Measurements from ENCODE around the gene LILRB4. TPM values are rescaled to one million over a fixed set of nuclear protein-coding genes. Genes with fewer than 3 reads are reported as not detected.
"Not testable (repeated sequence)": the region's sequence is repeated elsewhere in the genome, so short reads cannot be mapped to it uniquely, and the experiment has no call there.

Gene LILRB4
- total RNA-seq, 1 experiment from 2014 or later: not detected

DNA sequence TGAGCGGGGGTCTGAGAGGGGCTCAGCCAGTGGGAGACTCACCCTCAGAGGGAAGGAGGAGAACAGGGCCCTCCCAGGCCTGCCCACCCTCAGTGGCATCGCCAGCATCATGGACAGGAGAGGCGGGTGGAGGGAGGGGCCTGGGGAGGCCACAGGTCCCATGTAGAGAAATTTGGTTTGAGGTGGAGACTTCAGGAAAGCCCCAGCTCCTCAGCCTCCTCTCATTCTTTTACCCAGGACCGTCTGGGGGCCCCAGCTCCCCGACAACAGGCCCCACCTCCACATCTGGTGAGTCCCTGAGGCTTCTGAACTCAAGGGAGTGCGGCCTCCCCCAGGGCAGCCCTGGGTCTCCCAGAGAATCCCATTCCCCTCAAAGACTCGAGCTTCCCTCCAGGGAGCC lies 29.4 kb upstream of the LILRB4 start:
- Mint-ChIP-seq H3K4me1 (no peaks in the 10 kb centered on the region), H3K27me3 (ENCODE audit: low read depth) (peaks cover 3% of the 10 kb centered on the region), H3K27ac (no peak overlapping the region), H3K36me3 (peaks cover 32% of the 10 kb centered on the region), H3K4me3 (no peak overlapping the region), H3K9me3 (peaks cover 37% of the 10 kb centered on the region)
- ATAC-seq (no peak), DNase-seq (ENCODE audit: low spot score) (no peak)
- CTCF ChIA-PET: no interaction called here
- no peak for TF ChIP-seq ESRRA (CRISPR knock-in tag; IDR thresholded peaks at IDR 0.05; ENCODE audit: borderline replicate concordance)
- TF ChIP-seq, protein P1, sequence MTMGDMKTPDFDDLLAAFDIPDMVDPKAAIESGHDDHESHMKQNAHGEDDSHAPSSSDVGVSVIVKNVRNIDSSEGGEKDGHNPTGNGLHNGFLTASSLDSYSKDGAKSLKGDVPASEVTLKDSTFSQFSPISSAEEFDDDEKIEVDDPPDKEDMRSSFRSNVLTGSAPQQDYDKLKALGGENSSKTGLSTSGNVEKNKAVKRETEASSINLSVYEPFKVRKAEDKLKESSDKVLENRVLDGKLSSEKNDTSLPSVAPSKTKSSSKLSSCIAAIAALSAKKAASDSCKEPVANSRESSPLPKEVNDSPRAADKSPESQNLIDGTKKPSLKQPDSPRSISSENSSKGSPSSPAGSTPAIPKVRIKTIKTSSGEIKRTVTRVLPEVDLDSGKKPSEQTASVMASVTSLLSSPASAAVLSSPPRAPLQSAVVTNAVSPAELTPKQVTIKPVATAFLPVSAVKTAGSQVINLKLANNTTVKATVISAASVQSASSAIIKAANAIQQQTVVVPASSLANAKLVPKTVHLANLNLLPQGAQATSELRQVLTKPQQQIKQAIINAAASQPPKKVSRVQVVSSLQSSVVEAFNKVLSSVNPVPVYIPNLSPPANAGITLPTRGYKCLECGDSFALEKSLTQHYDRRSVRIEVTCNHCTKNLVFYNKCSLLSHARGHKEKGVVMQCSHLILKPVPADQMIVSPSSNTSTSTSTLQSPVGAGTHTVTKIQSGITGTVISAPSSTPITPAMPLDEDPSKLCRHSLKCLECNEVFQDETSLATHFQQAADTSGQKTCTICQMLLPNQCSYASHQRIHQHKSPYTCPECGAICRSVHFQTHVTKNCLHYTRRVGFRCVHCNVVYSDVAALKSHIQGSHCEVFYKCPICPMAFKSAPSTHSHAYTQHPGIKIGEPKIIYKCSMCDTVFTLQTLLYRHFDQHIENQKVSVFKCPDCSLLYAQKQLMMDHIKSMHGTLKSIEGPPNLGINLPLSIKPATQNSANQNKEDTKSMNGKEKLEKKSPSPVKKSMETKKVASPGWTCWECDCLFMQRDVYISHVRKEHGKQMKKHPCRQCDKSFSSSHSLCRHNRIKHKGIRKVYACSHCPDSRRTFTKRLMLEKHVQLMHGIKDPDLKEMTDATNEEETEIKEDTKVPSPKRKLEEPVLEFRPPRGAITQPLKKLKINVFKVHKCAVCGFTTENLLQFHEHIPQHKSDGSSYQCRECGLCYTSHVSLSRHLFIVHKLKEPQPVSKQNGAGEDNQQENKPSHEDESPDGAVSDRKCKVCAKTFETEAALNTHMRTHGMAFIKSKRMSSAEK (CRISPR knock-in tag; IDR thresholded peaks at IDR 0.05; ENCODE audit: borderline replicate concordance): no peak
- no peak for TF ChIP-seq NR1H2 (CRISPR knock-in tag; IDR thresholded peaks at IDR 0.05)
- TF ChIP-seq, protein P2, sequence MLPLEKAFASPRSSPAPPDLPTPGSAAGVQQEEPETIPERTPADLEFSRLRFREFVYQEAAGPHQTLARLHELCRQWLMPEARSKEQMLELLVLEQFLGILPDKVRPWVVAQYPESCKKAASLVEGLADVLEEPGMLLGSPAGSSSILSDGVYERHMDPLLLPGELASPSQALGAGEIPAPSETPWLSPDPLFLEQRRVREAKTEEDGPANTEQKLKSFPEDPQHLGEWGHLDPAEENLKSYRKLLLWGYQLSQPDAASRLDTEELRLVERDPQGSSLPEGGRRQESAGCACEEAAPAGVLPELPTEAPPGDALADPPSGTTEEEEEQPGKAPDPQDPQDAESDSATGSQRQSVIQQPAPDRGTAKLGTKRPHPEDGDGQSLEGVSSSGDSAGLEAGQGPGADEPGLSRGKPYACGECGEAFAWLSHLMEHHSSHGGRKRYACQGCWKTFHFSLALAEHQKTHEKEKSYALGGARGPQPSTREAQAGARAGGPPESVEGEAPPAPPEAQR (CRISPR knock-in tag; IDR thresholded peaks at IDR 0.05): no peak
- TF ChIP-seq, protein P3, sequence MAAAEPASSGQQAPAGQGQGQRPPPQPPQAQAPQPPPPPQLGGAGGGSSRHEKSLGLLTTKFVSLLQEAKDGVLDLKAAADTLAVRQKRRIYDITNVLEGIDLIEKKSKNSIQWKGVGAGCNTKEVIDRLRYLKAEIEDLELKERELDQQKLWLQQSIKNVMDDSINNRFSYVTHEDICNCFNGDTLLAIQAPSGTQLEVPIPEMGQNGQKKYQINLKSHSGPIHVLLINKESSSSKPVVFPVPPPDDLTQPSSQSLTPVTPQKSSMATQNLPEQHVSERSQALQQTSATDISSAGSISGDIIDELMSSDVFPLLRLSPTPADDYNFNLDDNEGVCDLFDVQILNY (CRISPR knock-in tag; IDR thresholded peaks at IDR 0.05): no peak
- TF ChIP-seq, protein P4, sequence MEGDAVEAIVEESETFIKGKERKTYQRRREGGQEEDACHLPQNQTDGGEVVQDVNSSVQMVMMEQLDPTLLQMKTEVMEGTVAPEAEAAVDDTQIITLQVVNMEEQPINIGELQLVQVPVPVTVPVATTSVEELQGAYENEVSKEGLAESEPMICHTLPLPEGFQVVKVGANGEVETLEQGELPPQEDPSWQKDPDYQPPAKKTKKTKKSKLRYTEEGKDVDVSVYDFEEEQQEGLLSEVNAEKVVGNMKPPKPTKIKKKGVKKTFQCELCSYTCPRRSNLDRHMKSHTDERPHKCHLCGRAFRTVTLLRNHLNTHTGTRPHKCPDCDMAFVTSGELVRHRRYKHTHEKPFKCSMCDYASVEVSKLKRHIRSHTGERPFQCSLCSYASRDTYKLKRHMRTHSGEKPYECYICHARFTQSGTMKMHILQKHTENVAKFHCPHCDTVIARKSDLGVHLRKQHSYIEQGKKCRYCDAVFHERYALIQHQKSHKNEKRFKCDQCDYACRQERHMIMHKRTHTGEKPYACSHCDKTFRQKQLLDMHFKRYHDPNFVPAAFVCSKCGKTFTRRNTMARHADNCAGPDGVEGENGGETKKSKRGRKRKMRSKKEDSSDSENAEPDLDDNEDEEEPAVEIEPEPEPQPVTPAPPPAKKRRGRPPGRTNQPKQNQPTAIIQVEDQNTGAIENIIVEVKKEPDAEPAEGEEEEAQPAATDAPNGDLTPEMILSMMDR (IDR thresholded peaks at IDR 0.05): no peak
- no peak for TF ChIP-seq TCF7 (CRISPR knock-in tag; IDR thresholded peaks at IDR 0.05; ENCODE audit: low read depth)
- TF ChIP-seq, protein P5, sequence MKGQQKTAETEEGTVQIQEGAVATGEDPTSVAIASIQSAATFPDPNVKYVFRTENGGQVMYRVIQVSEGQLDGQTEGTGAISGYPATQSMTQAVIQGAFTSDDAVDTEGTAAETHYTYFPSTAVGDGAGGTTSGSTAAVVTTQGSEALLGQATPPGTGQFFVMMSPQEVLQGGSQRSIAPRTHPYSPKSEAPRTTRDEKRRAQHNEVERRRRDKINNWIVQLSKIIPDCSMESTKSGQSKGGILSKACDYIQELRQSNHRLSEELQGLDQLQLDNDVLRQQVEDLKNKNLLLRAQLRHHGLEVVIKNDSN (CRISPR knock-in tag; IDR thresholded peaks at IDR 0.05): no peak
- no peak for TF ChIP-seq ZNF232 (CRISPR knock-in tag; IDR thresholded peaks at IDR 0.05)
- TF ChIP-seq GABPB1 (CRISPR knock-in tag; IDR thresholded peaks at IDR 0.05): no peak
- TF ChIP-seq PRRX2 (CRISPR knock-in tag; IDR thresholded peaks at IDR 0.05): no peak
- no peak for TF ChIP-seq GRHL2 (CRISPR knock-in tag; IDR thresholded peaks at IDR 0.05; ENCODE audit: insufficient replicate concordance, severe bottlenecking)
- no peak for TF ChIP-seq CREB1 (CRISPR knock-in tag; IDR thresholded peaks at IDR 0.05)
- TF ChIP-seq ETV6 (CRISPR knock-in tag; IDR thresholded peaks at IDR 0.05): no peak
- TF ChIP-seq ZNF138 (CRISPR knock-in tag; conservative IDR thresholded peaks at IDR 0.05): no peak
- POLR2A ChIA-PET: no interaction called here

DNA sequence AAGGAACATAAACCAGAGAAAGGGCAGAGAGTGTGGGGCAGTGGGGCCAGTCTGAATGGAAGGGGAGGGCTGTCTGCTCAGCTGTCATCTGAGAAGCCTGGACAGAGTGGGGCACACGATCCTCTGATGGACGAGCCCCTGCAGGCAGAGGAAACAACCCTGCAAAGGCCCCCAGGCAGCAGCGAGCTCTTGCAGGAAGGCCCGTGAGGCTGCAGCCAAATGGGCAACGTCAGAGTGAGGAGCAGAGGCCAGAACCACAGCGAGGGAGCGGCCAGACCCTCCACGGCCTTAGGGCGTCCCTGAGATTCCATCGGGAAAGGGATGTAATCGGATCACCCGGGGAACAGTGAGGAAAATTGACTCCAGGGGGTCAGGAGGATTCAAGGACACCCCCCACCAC lies 26.7 kb upstream of the LILRB4 start:
- ATAC-seq; H3K4me3 Mint-ChIP-seq; H3K4me1 Mint-ChIP-seq; H3K27ac Mint-ChIP-seq; CTCF ChIA-PET; DNase-seq (ENCODE audit: low spot score); POLR2A ChIA-PET; H3K27me3 Mint-ChIP-seq (ENCODE audit: low read depth): not testable (repeated sequence)
- Mint-ChIP-seq H3K9me3 (peaks cover 44% of the 10 kb centered on the region), H3K36me3 (peaks cover 35% of the 10 kb centered on the region)
